NOMO-1 (cell line): ENCODE measurements around the gene AATK.
"Not testable (repeated sequence)": the region's sequence is repeated elsewhere in the genome, so short reads cannot be mapped to it uniquely, and the experiment has no call there.

Experiments used
- DNase-seq, 2 experiments: peaks; one replicate each; lab custom pipeline; 2025; ENCODE audit not compliant: unreplicated experiment in 2 of 2; lab: John Stamatoyannopoulos, UW

Gene AATK

GRCh38 chr17:81147701-81148100 lies 18.3 kb downstream of the AATK start:
- no peak for DNase-seq

GRCh38 chr17:81146208-81146607 lies 19.8 kb downstream of the AATK start:
- DNase-seq = not testable (repeated sequence)

- DNase-seq = no peak
Measured at GRCh38 chr17:81144423-81144781, 21.6 kb downstream of the AATK start.

GRCh38 chr17:81143717-81144422 lies 22.2 kb downstream of the AATK start:
- DNase-seq = no peak

GRCh38 chr17:81143200-81143527 lies 22.9 kb downstream of the AATK start:
- no peak for DNase-seq

- DNase-seq = peak; percentile 56 to 67
Measured at GRCh38 chr17:81142301-81143199, 23.5 kb downstream of the AATK start.

GRCh38 chr17:81140695-81141094 lies 25.3 kb downstream of the AATK start:
- DNase-seq = no peak

- DNase-seq = no peak
Measured at GRCh38 chr17:81140018-81140417, 26.0 kb downstream of the AATK start.

- DNase-seq = no peak
Measured at GRCh38 chr17:81139428-81139827, 26.6 kb downstream of the AATK start.

GRCh38 chr17:81138500-81138899 lies 27.5 kb downstream of the AATK start:
- DNase-seq = no peak

GRCh38 chr17:81138083-81138482 lies 27.9 kb downstream of the AATK start:
- DNase-seq = no peak

GRCh38 chr17:81137248-81137647 lies 28.8 kb downstream of the AATK start:
- no peak for DNase-seq

GRCh38 chr17:81136366-81136765 lies 29.7 kb downstream of the AATK start:
- DNase-seq = no peak

- no peak for DNase-seq
Measured at GRCh38 chr17:81135505-81136278, 30.3 kb downstream of the AATK start.

- no peak for DNase-seq
Measured at GRCh38 chr17:81134064-81134781, 31.8 kb downstream of the AATK start.

- DNase-seq = no peak
Measured at GRCh38 chr17:81132770-81133723, 33.0 kb downstream of the AATK start.

- DNase-seq = no peak
Measured at GRCh38 chr17:81132197-81132540, 33.9 kb downstream of the AATK start.

GRCh38 chr17:81131486-81132196 lies 34.4 kb downstream of the AATK start:
- DNase-seq = no peak
